H9 (cell line): ENCODE measurements around the gene SZRD1. TPM values are rescaled to one million over a fixed set of nuclear protein-coding genes. Genes with fewer than 3 reads are reported as not detected.

Experiments used
- DNase-seq: peaks from one replicate; pipeline ENCODE4 v3.0.0-alpha.2; 2017
- H2AFZ ChIP-seq: one replicate; pipeline ENCODE4 v1.6.1; 2013; ENCODE audit warnings: mild to moderate bottlenecking, low read length, control low read depth, moderate library complexity
- H2AK5ac ChIP-seq: 2 replicates; pipeline ENCODE4 v1.6.1; 2013; ENCODE audit warnings: low read length, control low read depth, mixed read lengths; ENCODE audit not compliant: insufficient read length
- H2BK120ac ChIP-seq: one replicate; pipeline ENCODE4 v1.6.1; 2013; ENCODE audit warnings: low read depth, mild to moderate bottlenecking, low read length, control low read depth, inconsistent platforms; ENCODE audit not compliant: poor library complexity, severe bottlenecking
- H2BK12ac ChIP-seq: 2 replicates; pipeline ENCODE4 v1.6.1; 2013; ENCODE audit warnings: low read length, control low read depth, mixed read lengths, low read depth; ENCODE audit not compliant: insufficient read length
- H2BK15ac ChIP-seq: 2 replicates; pipeline ENCODE4 v1.6.1; 2013; ENCODE audit warnings: low read depth, low read length, control low read depth
- H2BK20ac ChIP-seq: one replicate; pipeline ENCODE4 v1.6.1; 2013; ENCODE audit warnings: low read depth, mild to moderate bottlenecking, low read length, control low read depth, inconsistent platforms; ENCODE audit not compliant: poor library complexity, severe bottlenecking
- H2BK5ac ChIP-seq: 2 replicates; pipeline ENCODE4 v1.6.1; 2013; ENCODE audit warnings: low read length, control low read depth, mixed read lengths; ENCODE audit not compliant: insufficient read length
- H3K14ac ChIP-seq: 2 replicates; pipeline ENCODE4 v1.6.1; 2013; ENCODE audit warnings: low read length, control low read depth; ENCODE audit not compliant: insufficient read depth
- H3K18ac ChIP-seq: 2 replicates; pipeline ENCODE4 v1.6.1; 2013; ENCODE audit warnings: low read depth, mild to moderate bottlenecking, mixed read lengths, low read length, control low read depth; ENCODE audit not compliant: insufficient read length
- H3K23ac ChIP-seq: 2 replicates; pipeline ENCODE4 v1.6.1; 2013; ENCODE audit warnings: low read length, control low read depth, mixed read lengths, low read depth; ENCODE audit not compliant: insufficient read length
- H3K23me2 ChIP-seq: 2 replicates; pipeline ENCODE4 v1.6.1; 2013; ENCODE audit warnings: low read depth, mild to moderate bottlenecking, mixed read lengths, low read length, control low read depth; ENCODE audit not compliant: insufficient read length, poor library complexity, severe bottlenecking
- H3K27ac ChIP-seq: 2 replicates; pipeline ENCODE4 v1.5.1; 2013; ENCODE audit warnings: low read length, control low read depth, mixed read lengths, low read depth; ENCODE audit not compliant: insufficient read length
- H3K27me3 ChIP-seq: 2 replicates; pipeline ENCODE4 v1.6.1; 2013; ENCODE audit warnings: low read length, control low read depth, inconsistent platforms; ENCODE audit not compliant: insufficient read depth
- H3K4ac ChIP-seq: 2 replicates; pipeline ENCODE4 v1.6.1; 2013; ENCODE audit warnings: low read depth, mild to moderate bottlenecking, control low read depth, inconsistent platforms, low read length, moderate library complexity
- H3K4me1 ChIP-seq: 2 replicates; pipeline ENCODE4 v1.6.1; 2013; ENCODE audit warnings: low read length, control low read depth, inconsistent platforms; ENCODE audit not compliant: insufficient read depth
- H3K4me2 ChIP-seq: 2 replicates; pipeline ENCODE4 v1.6.1; 2013; ENCODE audit warnings: low read length, control low read depth, mixed read lengths; ENCODE audit not compliant: insufficient read length, insufficient read depth
- H3K56ac ChIP-seq: 2 replicates; pipeline ENCODE4 v1.6.1; 2013; ENCODE audit warnings: low read depth, mild to moderate bottlenecking, mixed read lengths, low read length, control low read depth; ENCODE audit not compliant: insufficient read length
- H3K79me1 ChIP-seq: 2 replicates; pipeline ENCODE4 v1.6.1; 2013; ENCODE audit warnings: low read depth, mild to moderate bottlenecking, moderate library complexity, low read length, control low read depth, inconsistent platforms; ENCODE audit not compliant: insufficient read depth, poor library complexity, severe bottlenecking
- H3K79me2 ChIP-seq: 2 replicates; pipeline ENCODE4 v1.6.1; 2013; ENCODE audit warnings: low read length, control low read depth, inconsistent platforms; ENCODE audit not compliant: insufficient read depth
- H3K9ac ChIP-seq: 2 replicates; pipeline ENCODE4 v1.6.1; 2013; ENCODE audit warnings: low read length, control low read depth, mixed read lengths; ENCODE audit not compliant: insufficient read length; ENCODE audit errors: extremely low read depth
- H3K9me3 ChIP-seq: one replicate; pipeline ENCODE4 v1.6.1; 2013; ENCODE audit warnings: low read depth, low read length, inconsistent platforms; ENCODE audit not compliant: control insufficient read depth
- H3T11ph ChIP-seq: one replicate; pipeline ENCODE4 v1.6.1; 2013; ENCODE audit warnings: mild to moderate bottlenecking, low read length, control low read depth, inconsistent platforms
- H4K20me1 ChIP-seq: one replicate; pipeline ENCODE4 v1.6.1; 2013; ENCODE audit not compliant: control insufficient read depth, insufficient read length, insufficient read depth
- H4K5ac ChIP-seq: 2 replicates; pipeline ENCODE4 v1.6.1; 2013; ENCODE audit warnings: low read depth, mild to moderate bottlenecking, mixed read lengths, low read length, control low read depth; ENCODE audit not compliant: insufficient read length
- H4K8ac ChIP-seq: replicated peaks from 2 replicates; pipeline ENCODE4 v1.6.1; 2013; ENCODE audit warnings: low read length, control low read depth, mixed read lengths, low read depth; ENCODE audit not compliant: insufficient read length
- H4K91ac ChIP-seq: 2 replicates; pipeline ENCODE4 v1.6.1; 2013; ENCODE audit warnings: low read depth, mild to moderate bottlenecking, moderate library complexity, mixed read lengths, low read length, control low read depth; ENCODE audit not compliant: insufficient read length
- H3K27ac Mint-ChIP-seq, 3 experiments: 2 replicates in 2 of 3; 3 replicates in 1 of 3; pipeline ENCODE4 v1.8.0; 2020 to 2021; ENCODE audit warnings: mixed read lengths in 3 of 3, mild to moderate bottlenecking in 1 of 3, moderate library complexity in 1 of 3
- H3K27me3 Mint-ChIP-seq: 2 replicates; pipeline ENCODE4 v1.8.0; 2021; ENCODE audit warnings: low read depth, mild to moderate bottlenecking, moderate library complexity, mixed read lengths
- H3K36me3 Mint-ChIP-seq, 3 experiments: 2 replicates in 2 of 3; 3 replicates in 1 of 3; pipeline ENCODE4 v1.8.0; 2020 to 2021; ENCODE audit warnings: low read depth in 3 of 3, mixed read lengths in 3 of 3; ENCODE audit not compliant: insufficient read depth in 1 of 3
- H3K4me1 Mint-ChIP-seq, 2 experiments: 2 replicates each; pipeline ENCODE4 v1.8.0; 2020; ENCODE audit warnings: mixed read lengths in 2 of 2
- H3K4me3 Mint-ChIP-seq, 2 experiments: 2 replicates in 1 of 2; 3 replicates in 1 of 2; pipeline ENCODE4 v1.8.0; 2020 to 2021; ENCODE audit warnings: mild to moderate bottlenecking in 2 of 2, mixed read lengths in 2 of 2, moderate library complexity in 1 of 2
- H3K9me3 Mint-ChIP-seq, 2 experiments: 2 replicates in 1 of 2; 3 replicates in 1 of 2; pipeline ENCODE4 v1.8.0; 2020; ENCODE audit warnings: mild to moderate bottlenecking in 2 of 2, mixed read lengths in 2 of 2, moderate library complexity in 1 of 2
- CTCF ChIP-seq: fragments of 200-600 bp; sonication (generic); conservative IDR thresholded peaks from 3 replicates; pipeline ENCODE4 v1.8.0; 2021; ENCODE audit warnings: antibody characterized with exemption, mild to moderate bottlenecking
- WGBS: extraction: QIAGEN DNeasy Blood & Tissue Kit; methylation state at CpG from one replicate; pipeline ENCODE4 v1.1.7; 2013; ENCODE audit warnings: missing lambda C conversion rate, low lambda C conversion rate, mixed read lengths; ENCODE audit not compliant: insufficient read length; ENCODE audit errors: extremely low coverage; 5-methylcytosine and 5-hydroxymethylcytosine counted together
- total RNA-seq: library from RNA; stranded (reverse); gene quantifications from 2 replicates; pipeline ENCODE4 v1.2.1, GENCODE V29; 2021

SZRD1 gene
- total RNA-seq, 1 experiment from 2014 or later = 118 TPM

- no peak overlapping the region for H2BK15ac ChIP-seq
- H3K79me1 ChIP-seq = no peaks in the 10 kb centered on the region
- H3K18ac ChIP-seq = peak overlapping the region; percentile 22
- H3K9ac ChIP-seq = no peak overlapping the region
- H3K27me3 ChIP-seq = no peaks in the 10 kb centered on the region
- H2AK5ac ChIP-seq = no peak overlapping the region
- no peak for TF ChIP-seq CTCF
- no peak overlapping the region for H2BK5ac ChIP-seq
- peaks cover 2% of the 10 kb centered on the region for H3K79me2 ChIP-seq
- peaks cover 9 to 19% (median 16%) of the 10 kb centered on the region in 3 experiments; a peak in 5 of 7 replicates for H3K36me3 Mint-ChIP-seq
- no peak for DNase-seq
- no peak overlapping the region for H2BK120ac ChIP-seq
- peak overlapping the region; percentile 44; the same call in 1 of the 2 replicates for H3K14ac ChIP-seq
- no CpG with 5 or more reads among the region's 7 CpGs for WGBS
- no peak overlapping the region for H4K5ac ChIP-seq
- H2BK12ac ChIP-seq = no peak overlapping the region
- H3K4ac ChIP-seq = no peak overlapping the region
- H4K8ac ChIP-seq = no peak overlapping the region
- peak overlapping the region; percentile 9 to 96 (median 82); a peak in 5 of 7 replicates for H3K27ac Mint-ChIP-seq
- no peaks in the 10 kb centered on the region for H4K20me1 ChIP-seq
- H2AFZ ChIP-seq = no peak overlapping the region
- H3K4me2 ChIP-seq = peak overlapping the region; percentile 92
- H3K23ac ChIP-seq = no peak overlapping the region
- peaks cover 5 to 10% of the 10 kb centered on the region in 2 experiments for H3K4me1 Mint-ChIP-seq
- no peak overlapping the region for H2BK20ac ChIP-seq
- H3K4me3 Mint-ChIP-seq = peak overlapping the region; percentile 89 to 96
- no peak overlapping the region for H3T11ph ChIP-seq
- H3K9me3 ChIP-seq = no peaks in the 10 kb centered on the region
- no peak overlapping the region for H3K56ac ChIP-seq
- no peak overlapping the region for H4K91ac ChIP-seq
- H3K27me3 Mint-ChIP-seq = peaks cover 15% of the 10 kb centered on the region
- H3K9me3 Mint-ChIP-seq = no peaks in the 10 kb centered on the region
- peaks cover 6% of the 10 kb centered on the region for H3K23me2 ChIP-seq
- H3K4me1 ChIP-seq = no peaks in the 10 kb centered on the region
- no peak overlapping the region for H3K27ac ChIP-seq
Observed at GRCh38 chr1:16440131-16440469, 73.1 kb downstream of the SZRD1 start.
